ENCODE data around the gene COL18A1. TPM values are rescaled to one million over a fixed set of nuclear protein-coding genes. Genes with fewer than 3 reads are reported as not detected.
"Not testable (repeated sequence)": the region's sequence is repeated elsewhere in the genome, so short reads cannot be mapped to it uniquely, and the experiment has no call there.

The COL18A1 gene
- total RNA-seq, 1 experiment from 2014 or later = 19.5 TPM

DNA sequence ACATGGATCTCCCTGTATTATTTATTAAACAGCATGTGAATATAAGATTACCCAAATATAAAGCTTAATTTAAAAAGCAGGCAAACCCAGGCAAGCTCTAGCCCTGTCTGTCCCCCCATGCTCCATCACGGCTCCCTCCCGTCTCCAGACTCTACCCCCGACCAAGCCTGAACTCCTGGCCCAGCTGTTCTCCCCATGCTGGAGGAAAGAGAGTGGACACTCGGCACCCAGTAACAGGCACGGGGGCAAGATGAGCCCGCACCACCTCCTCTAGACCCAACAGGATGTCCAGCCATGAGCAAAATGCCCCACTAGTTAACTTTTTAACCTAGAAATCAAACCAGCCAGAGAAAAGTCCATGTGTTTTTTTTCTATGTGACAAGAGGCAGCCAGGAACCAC lies 118.0 kb downstream of the COL18A1 start:
- H3K4me3 ChIP-seq = no peak overlapping the region
- peaks cover 61% of the 10 kb centered on the region for H3K36me3 ChIP-seq
- H3K27ac ChIP-seq = no peak overlapping the region
- no peaks in the 10 kb centered on the region for H3K27me3 ChIP-seq
- no peaks in the 10 kb centered on the region for H3K4me1 ChIP-seq
- peaks cover 27% of the 10 kb centered on the region for H3K9me3 ChIP-seq (replicated peaks)
- DNase-seq = no peak

DNA sequence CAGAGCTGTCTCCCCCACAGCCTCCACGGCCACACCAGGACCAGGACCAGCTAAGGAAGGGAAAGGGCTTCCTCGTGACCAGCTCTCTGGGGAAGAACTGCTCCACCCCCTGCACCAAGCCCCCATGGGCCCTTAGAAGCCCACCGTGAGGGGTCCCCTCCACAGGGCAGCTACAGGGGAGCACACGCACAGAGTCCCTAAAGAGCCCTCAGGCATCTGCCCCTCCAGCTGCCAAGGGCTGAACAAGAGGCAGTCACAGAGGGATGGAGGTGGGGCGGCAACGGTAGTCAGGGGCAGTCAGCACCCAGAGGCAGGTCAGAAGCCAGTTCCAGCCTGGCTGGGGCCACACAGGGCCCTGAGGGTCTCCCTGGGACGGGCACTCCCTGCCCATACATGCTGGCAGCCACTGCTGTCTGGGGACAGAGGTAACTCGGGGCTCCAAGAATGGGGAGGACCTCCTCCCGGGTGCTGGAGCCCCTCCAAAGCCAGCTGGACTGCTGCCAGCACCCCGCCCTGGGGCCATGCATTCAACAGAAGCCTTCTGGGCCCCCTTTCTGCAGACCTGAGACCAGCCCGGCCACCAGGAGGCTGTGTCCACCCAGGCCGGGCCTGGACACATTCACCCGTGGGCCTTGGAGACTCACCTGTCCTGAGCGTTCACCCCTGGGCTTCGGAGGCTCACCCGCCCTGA lies 118.6 kb downstream of the COL18A1 start:
- H3K27me3 ChIP-seq = no peaks in the 10 kb centered on the region
- peaks cover 61% of the 10 kb centered on the region for H3K36me3 ChIP-seq
- no peak overlapping the region for H3K4me3 ChIP-seq
- peaks cover 24% of the 10 kb centered on the region for H3K9me3 ChIP-seq (replicated peaks)
- DNase-seq = no peak
- no peak overlapping the region for H3K27ac ChIP-seq
- H3K4me1 ChIP-seq = no peaks in the 10 kb centered on the region

DNA sequence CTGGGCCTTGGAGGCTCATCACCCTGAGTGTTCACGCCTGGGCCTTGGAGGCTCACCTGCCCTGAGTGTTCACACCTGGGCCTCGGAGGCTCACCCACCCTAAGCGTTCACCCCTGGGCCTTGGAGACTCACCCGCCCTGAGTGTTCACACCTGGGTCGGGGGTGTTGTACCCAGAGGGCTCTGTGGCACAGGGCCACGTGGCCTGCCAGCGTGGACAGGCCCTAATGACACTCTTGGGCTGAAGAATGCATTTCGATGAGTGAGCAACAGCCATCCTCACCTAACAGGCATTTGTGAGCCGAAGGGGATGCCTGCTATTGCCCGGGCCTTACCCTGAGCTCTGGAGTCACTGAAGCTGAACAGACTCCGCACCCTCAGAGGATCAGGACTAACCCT lies 119.8 kb downstream of the COL18A1 start:
- peaks cover 12% of the 10 kb centered on the region for H3K9me3 ChIP-seq (replicated peaks)
- no peak for DNase-seq
- no peaks in the 10 kb centered on the region for H3K4me1 ChIP-seq

DNA sequence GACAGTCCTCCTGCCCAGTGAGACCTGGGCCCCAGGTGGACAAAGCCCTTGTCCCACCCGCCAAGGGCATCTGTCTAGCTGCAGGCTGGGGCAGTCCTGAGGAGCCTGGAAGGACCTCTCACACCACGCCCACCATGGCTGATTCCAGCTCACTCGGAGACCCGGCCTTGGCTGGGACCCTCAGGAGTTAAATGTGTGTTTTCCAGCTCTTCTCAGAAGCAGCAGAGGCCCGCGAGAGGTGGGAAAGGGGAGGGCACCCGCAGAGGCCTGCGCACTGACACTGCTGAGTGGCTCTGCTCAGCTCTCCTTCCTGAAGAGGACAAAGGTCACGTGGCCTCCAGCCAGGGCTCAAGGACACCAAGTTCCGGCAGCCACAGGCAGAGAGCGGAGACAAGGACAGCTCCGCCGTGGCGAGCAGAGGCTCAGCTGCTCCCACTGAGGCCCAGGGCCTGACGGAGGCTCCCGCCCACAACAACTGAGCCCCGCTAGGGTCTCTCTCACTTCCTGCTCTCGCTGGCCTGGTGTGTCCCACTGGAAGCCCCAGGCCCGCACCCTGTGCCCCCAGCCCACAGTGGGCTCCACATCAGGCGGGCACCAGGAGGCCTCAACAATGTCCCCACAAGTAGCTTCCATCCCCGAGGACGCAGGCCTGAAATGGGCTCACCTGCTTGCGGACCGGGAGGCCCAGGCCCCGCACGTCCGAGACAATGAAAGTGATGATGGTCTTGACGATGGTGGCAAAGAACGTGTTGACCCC lies 120.4 kb downstream of the COL18A1 start:
- Histone ChIP-seq H3K9me3 (replicated peaks) (peaks cover 6% of the 10 kb centered on the region), H3K27ac (no peak overlapping the region), H3K27me3 (no peaks in the 10 kb centered on the region), H3K36me3 (peaks cover 57% of the 10 kb centered on the region), H3K4me3 (no peak overlapping the region), H3K4me1 (no peaks in the 10 kb centered on the region)
- no peak for DNase-seq

More for the DNA sequence above, 119.8 kb downstream of the COL18A1 start:
- H3K27me3 ChIP-seq = no peaks in the 10 kb centered on the region
- no peak overlapping the region for H3K4me3 ChIP-seq
- H3K27ac ChIP-seq = no peak overlapping the region
- H3K36me3 ChIP-seq = peaks cover 57% of the 10 kb centered on the region

DNA sequence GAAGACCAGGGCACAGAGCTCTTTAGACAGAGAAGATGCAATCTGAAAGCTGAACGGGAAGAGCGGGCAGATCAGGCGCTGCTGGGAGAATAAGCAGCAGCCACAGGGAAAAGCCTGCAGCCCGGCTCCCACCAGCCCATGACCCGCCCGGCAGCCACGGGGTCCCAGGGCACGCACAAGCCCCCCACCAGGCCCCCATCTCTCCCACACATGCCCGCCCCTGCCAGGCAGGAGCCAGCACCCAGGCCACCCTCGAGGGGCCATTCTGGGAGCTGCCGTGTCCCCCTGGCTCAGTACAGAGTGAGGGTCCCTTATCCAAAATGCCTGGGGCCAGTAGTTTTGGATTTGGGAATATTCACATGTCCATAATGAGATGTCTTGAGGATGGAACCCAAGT lies 120.9 kb downstream of the COL18A1 start:
- no peak for DNase-seq
- Histone ChIP-seq H3K36me3 (peaks cover 55% of the 10 kb centered on the region), H3K9me3 (replicated peaks) (peaks cover 4% of the 10 kb centered on the region), H3K4me1 (no peaks in the 10 kb centered on the region), H3K27me3 (no peaks in the 10 kb centered on the region), H3K27ac (no peak overlapping the region), H3K4me3 (no peak overlapping the region)

DNA sequence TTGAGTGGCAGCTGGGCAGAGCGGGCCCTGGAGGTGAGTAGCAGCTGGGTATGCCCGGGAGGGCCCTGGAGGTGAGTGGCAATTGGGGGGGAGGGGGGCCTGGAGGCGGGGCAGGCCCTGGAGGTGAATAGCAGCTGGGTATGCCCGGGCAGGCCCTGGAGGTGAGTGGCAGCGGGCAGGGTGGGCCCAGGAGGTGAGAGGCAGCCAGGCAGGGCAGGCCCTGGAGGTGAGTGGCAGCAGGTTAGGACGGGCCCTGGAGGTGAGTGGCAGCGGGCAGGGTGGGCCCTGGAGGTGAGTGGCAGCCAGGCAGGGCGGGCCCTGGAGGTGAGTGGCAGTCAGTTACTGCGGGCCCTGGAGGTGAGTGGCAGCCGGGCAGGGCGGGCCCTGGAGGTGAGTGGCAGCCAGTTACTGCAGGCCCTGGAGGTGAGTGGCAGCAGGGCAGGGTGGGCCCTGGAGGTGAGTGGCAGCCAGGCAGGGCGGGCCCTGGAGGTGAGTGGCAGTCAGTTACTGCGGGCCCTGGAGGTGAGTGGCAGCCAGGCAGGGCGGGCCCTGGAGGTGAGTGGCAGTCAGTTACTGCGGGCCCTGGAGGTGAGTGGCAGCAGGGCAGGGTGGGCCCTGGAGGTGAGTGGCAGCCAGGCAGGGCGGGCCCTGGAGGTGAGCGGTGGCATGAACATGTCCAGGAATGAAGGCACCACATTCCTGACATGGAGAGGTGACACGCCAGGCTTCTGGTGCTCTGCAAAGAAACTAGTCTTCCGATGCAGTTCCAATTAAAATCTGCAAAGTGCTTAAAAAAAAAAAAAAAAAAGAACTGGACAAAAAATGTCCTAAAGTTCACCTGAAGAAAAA lies 122.4 kb downstream of the COL18A1 start:
- not testable (repeated sequence) for H3K4me1 ChIP-seq; DNase-seq; H3K27ac ChIP-seq; H3K27me3 ChIP-seq; H3K9me3 ChIP-seq (replicated peaks); H3K4me3 ChIP-seq
- H3K36me3 ChIP-seq = peaks cover 50% of the 10 kb centered on the region

DNA sequence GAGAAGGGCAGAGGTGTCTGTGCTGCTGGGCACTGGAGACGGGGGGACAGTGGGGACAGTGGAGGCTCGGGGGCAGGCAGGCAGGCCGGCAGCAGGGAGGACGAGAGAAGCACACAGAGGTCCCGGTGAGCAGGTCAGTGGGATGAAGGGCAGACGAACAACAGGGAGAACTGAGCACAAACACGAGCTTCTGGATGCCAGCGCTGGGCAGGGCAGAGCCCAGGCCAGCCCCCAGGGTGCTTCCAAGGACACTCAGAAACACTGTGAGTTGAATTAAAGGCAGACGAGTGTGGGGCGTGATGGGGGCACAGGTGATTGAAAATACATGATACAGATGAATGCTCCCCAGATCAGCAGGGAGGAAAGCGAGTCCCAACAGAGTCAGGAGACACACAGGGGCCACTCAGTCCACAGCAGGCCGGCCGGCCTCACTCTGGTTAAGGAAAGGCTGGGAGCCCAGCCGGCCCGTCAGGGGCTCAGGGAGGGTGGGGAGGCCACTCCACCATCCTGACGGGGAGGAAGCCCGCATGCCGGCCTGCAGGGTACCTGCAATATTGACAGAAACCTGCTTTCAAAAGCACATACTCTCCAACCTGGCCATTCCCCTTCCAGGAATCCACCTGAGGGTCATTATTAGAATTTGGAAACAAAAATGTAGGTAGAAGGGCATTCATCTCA lies 123.2 kb downstream of the COL18A1 start:
- no peak for DNase-seq
- H3K36me3 ChIP-seq = peaks cover 44% of the 10 kb centered on the region
- H3K4me3 ChIP-seq = no peak overlapping the region
- H3K27me3 ChIP-seq = no peaks in the 10 kb centered on the region
- no peaks in the 10 kb centered on the region for H3K9me3 ChIP-seq (replicated peaks)
- H3K27ac ChIP-seq = no peak overlapping the region
- H3K4me1 ChIP-seq = no peaks in the 10 kb centered on the region

DNA sequence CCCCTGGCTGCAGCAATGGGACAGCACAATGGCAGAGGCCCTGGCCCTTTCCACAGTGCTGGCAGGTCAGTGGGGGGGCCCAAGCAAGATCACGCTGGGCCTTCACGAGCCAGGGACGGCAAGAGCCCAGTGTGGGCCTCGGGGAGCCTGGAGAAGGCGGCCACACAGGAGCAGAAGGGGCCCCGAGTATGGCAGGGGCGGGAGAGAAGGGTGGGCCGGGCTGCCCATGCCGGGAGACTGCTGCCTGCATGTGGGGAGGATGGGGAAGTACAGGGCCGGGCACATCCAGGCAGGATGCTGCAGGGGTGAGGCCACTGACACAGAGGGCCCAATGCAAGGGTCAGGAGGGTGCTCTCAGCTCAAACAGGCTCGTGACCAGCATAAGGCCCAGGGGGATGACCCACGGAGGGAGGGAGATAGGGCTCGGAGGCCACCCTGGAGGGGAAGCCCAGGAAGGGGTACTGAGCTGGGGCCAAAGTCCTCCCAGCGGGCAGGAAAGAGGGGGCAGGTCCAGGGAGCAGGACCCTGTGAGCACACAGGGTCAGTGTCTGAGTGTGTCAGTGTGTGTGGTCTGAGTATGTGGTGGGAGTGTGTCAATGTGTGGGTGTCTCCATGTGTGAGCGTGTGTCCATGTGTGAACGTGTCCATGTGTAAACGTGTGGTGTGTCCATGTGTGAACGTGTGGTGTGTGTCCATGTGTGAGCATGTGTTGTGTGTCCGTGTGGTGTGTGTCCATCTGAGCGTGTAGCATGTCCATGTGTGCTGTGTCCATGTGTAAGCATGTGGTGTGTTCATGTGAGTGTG lies 124.2 kb downstream of the COL18A1 start:
- peaks cover 38% of the 10 kb centered on the region for H3K36me3 ChIP-seq
- DNase-seq = no peak
- no peak overlapping the region for H3K4me3 ChIP-seq

DNA sequence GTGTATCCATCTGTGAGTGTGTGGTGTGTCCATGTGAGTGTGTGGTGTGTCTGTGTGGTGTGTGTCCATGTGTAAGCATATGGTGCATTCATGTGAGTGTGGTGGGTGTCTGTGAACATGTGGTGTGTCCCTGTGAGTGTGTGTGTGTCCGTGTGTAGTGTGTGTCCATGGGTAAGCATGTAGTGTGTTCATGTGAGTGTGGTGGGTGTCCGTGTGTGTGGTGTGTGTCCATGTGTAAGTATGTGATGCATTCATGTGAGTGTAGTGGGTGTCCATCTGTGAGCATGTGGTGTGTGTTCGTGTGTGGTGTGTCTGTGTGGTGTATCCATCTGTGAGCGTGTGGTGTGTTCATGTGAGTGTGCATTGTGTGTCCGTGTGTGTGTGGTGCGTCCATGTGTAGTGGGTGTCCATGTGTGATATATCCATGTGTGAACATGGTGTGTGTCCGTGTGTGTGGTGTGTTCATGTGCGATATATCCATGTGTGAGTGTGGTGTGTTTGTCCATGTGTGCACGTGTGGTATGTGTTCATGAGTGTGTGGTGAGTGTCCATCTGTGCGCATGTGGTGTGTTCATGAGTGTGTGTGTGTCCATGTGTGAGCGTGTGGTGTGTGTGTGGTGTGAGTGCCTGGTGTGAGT lies 124.9 kb downstream of the COL18A1 start:
- Histone ChIP-seq H3K36me3 (peaks cover 35% of the 10 kb centered on the region), H3K4me3 (no peak overlapping the region), H3K4me1 (no peaks in the 10 kb centered on the region), H3K27ac (no peak overlapping the region), H3K27me3 (no peaks in the 10 kb centered on the region), H3K9me3 (replicated peaks) (no peaks in the 10 kb centered on the region)
- no peak for DNase-seq

More for the DNA sequence above, 124.2 kb downstream of the COL18A1 start:
- Histone ChIP-seq H3K4me1 (no peaks in the 10 kb centered on the region), H3K27ac (no peak overlapping the region), H3K9me3 (replicated peaks) (no peaks in the 10 kb centered on the region), H3K27me3 (no peaks in the 10 kb centered on the region)

DNA sequence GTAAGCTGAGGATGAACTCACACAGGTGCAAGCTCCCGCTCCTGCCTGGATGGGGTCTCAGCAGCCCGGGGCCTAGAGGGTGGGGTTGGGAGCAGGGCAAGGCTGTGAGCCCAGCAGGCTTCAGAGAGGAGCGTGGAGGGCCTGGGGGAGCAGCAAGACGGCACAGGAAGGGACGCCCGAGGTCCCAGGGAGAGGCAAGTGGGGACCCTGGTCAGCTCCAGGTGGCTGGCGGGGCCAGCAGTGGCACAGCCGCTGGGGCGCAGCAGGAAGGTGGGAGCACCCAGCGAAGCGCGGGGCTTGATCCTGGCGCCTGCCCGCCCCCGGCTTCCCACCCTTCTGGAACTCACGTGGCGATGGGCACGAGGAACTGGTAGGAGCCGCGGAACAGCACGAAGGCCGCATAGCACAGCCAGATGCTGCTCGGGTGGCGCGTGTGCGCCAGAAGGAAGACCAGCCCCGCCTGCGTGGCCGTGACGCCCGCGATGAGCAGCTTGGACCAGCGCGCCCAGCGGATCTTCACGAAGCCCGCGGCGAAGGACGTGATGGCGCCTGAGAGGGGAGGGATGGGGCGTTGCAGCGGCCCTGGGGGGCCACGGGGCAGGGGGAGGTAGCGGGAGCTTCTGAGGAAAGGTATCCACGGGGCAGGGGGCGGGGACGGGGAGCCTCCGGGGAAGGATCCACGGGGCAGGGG lies 125.6 kb downstream of the COL18A1 start:
- Histone ChIP-seq H3K4me3 (no peak overlapping the region), H3K36me3 (peaks cover 29% of the 10 kb centered on the region), H3K27ac (no peak overlapping the region), H3K4me1 (no peaks in the 10 kb centered on the region), H3K9me3 (replicated peaks) (no peaks in the 10 kb centered on the region), H3K27me3 (no peaks in the 10 kb centered on the region)
- no peak for DNase-seq

DNA sequence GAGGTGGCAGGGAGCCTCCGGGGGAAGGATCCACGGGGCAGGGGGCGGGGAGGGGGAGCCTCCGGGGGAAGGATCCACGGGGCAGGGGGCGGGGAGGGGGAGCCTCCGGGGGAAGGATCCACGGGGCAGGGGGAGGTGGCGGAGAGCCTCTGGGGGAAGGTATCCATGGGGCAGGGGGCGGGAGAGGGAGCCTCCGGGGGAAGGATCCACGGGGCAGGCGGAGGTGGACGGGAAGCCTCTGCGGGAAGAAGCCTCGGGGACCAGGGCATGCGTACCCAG lies 126.1 kb downstream of the COL18A1 start:
- not testable (repeated sequence) for H3K4me1 ChIP-seq; H3K4me3 ChIP-seq; DNase-seq; H3K27ac ChIP-seq; H3K9me3 ChIP-seq (replicated peaks); H3K27me3 ChIP-seq
- peaks cover 27% of the 10 kb centered on the region for H3K36me3 ChIP-seq

DNA sequence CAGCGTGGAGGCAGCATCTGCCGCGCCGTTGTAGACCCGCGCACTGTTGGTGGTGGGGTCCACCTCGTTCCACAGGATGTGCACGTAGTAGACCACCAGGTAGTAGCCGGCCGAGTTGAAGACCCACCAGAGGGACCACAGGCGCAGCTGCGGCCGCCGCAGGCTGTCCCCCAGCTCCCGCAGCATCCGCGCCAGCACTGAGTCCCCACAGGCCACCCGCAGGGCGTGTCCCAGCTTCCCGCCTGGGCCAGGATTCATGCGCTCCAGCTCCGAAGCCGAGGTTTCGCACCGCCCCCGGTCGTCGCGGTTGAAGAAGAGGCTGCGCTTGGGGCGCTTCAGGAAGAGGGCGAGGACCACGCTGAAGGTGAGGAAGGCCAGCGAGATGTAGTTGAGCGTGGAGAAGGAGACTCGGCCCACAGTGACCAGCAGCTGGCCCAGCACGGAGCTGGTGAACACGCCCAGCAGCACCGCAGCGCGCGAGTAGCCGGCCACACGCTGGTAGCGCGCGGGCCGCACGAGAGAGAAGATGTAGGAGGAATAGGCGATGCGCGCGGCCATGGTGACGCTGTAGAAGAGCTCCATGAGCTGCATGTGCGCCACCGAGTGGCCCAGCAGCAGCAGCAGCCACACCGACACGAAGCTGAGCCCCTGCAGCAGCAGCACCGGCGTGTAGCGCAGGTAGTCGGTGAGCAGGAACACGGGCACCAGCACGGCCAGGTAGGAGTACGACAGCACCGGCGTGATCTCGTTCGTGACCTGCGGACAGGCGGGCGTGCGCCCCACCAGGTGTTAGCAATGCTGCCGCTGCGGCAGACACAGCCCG lies 126.6 kb downstream of the COL18A1 start:
- Histone ChIP-seq H3K4me3 (no peak overlapping the region), H3K36me3 (peaks cover 26% of the 10 kb centered on the region), H3K4me1 (no peaks in the 10 kb centered on the region), H3K27ac (no peak overlapping the region), H3K9me3 (replicated peaks) (no peaks in the 10 kb centered on the region), H3K27me3 (no peaks in the 10 kb centered on the region)
- no peak for DNase-seq
